Suprapubic skin (tissue), 4 donors: ENCODE data around the gene NT5DC3.

ENCODE experiments used
- POLR2A ChIP-seq, 2 donors: fragments of 450-650 bp; IDR thresholded peaks; one replicate each; pipeline ENCODE4 v1.6.1; 2017; ENCODE audit warnings: antibody characterized with exemption in 2 of 2, mild to moderate bottlenecking in 2 of 2, moderate library complexity in 2 of 2
- POLR2AphosphoS5 ChIP-seq, 3 donors: sonication (generic); formaldehyde crosslinking; IDR thresholded peaks; one replicate each; pipeline ENCODE4 v1.6.1; 2017; ENCODE audit warnings: antibody characterized with exemption in 3 of 3
- TF ChIP-seq, protein P1 (sequence below), 2 donors: fragments of 200-600 bp in 1 of 2; fragments of 450-650 bp in 1 of 2; sonication (generic) in 1 of 2; IDR thresholded peaks; one replicate each; pipeline ENCODE4 v1.5.1; 2016 to 2019; ENCODE audit warnings: antibody characterized with exemption in 2 of 2, mild to moderate bottlenecking in 1 of 2, moderate library complexity in 1 of 2

DNA sequence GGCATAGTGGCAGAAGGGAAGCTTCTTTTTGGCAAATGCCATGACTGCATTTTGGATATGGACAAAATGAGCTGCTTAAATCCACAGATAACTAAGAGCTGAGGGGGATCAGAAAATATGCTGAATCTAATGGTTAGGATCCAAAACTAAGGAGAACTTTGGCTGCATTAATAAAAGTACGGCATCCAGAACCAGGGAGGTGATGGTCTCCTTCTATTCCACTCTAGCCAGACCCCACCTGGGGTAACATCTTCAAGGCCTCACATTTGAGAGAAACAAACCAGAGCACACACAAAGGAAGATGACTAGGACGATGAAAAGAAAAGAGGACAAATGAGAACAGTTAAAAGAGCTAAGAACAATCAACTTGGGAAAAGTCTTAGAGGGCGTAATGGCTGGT, 27.6 kb downstream of the NT5DC3 start:
- TF ChIP-seq POLR2A (IDR thresholded peaks at IDR 0.05) (no peak), POLR2AphosphoS5 (IDR thresholded peaks at IDR 0.05) (no peak)
- TF ChIP-seq, protein P1, sequence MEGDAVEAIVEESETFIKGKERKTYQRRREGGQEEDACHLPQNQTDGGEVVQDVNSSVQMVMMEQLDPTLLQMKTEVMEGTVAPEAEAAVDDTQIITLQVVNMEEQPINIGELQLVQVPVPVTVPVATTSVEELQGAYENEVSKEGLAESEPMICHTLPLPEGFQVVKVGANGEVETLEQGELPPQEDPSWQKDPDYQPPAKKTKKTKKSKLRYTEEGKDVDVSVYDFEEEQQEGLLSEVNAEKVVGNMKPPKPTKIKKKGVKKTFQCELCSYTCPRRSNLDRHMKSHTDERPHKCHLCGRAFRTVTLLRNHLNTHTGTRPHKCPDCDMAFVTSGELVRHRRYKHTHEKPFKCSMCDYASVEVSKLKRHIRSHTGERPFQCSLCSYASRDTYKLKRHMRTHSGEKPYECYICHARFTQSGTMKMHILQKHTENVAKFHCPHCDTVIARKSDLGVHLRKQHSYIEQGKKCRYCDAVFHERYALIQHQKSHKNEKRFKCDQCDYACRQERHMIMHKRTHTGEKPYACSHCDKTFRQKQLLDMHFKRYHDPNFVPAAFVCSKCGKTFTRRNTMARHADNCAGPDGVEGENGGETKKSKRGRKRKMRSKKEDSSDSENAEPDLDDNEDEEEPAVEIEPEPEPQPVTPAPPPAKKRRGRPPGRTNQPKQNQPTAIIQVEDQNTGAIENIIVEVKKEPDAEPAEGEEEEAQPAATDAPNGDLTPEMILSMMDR (IDR thresholded peaks at IDR 0.05), result no peak
